HepG2 (cell line): ENCODE data around the gene OR2AP1. TPM values are rescaled to one million over a fixed set of nuclear protein-coding genes. Genes with fewer than 3 reads are reported as not detected.
"Not testable (repeated sequence)": the region's sequence is repeated elsewhere in the genome, so short reads cannot be mapped to it uniquely, and the experiment has no call there.

Source experiments
- ATAC-seq: fragments of 200-7000 bp; cut with Tn5 transposase; 3 replicates; pipeline ENCODE4 v1.9.1; 2020; ENCODE audit warnings: mild to moderate bottlenecking, moderate library complexity
- BruUV-seq: library from RNA; stranded (reverse); fragments of 400-500 nt; replicated peaks from 2 replicates; lab custom pipeline; 2021; lab: Mats Ljungman, UMichigan
- CTCF ChIA-PET: fragments of 300-600 bp; formaldehyde crosslinking; extraction: SDS; loops from one replicate; lab custom pipeline; 2021; ENCODE audit warnings: low total read pairs, inconsistent platforms, low intra/inter-chr PET ratio; lab: Yijun Ruan, JAX
- POLR2A ChIA-PET: fragments of 350-600 bp; sonication (Branson Sonifier 250); formaldehyde crosslinking; loops from one replicate; lab custom pipeline; 2020; ENCODE audit warnings: antibody characterized with exemption, inconsistent platforms; lab: Yijun Ruan, JAX
- DNase-seq: peaks from one replicate; pipeline ENCODE4 v3.0.0-alpha.2; 2015; ENCODE audit warnings: low spot score
- FAIRE-seq: peaks from 3 replicates; lab custom pipeline; 2011; peaks lifted over from hg19 to GRCh38; lab: Jason Lieb, UNC
- H2AFZ ChIP-seq: one replicate; pipeline ENCODE4 v1.6.1; 2011; ENCODE audit warnings: low read length, inconsistent platforms
- H3K27ac ChIP-seq: fragments of 300-600 bp; 3 replicates; pipeline ENCODE4 v1.8.0; 2011; ENCODE audit warnings: mixed run types, mild to moderate bottlenecking, mixed read lengths, low read length, inconsistent platforms; ENCODE audit not compliant: insufficient read depth; ENCODE audit errors: extremely low read length
- H3K27me3 ChIP-seq, 2 experiments: fragments of 200-600 bp in 1 of 2; 2 replicates in 1 of 2; 3 replicates in 1 of 2; pipeline versions ENCODE4 v1.6.0 to v1.8.0; 2011; ENCODE audit warnings: low read length in 2 of 2, mild to moderate bottlenecking in 2 of 2, moderate library complexity in 2 of 2, inconsistent platforms in 1 of 2; ENCODE audit not compliant: insufficient read depth in 2 of 2, control insufficient read depth in 1 of 2
- H3K36me3 ChIP-seq, 2 experiments: fragments of 200-600 bp in 1 of 2; replicated peaks in 1 of 2; 2 replicates in 1 of 2; 3 replicates in 1 of 2; pipeline versions ENCODE4 v1.5.1 to v1.8.0; 2011; ENCODE audit warnings: low read length in 2 of 2, inconsistent platforms in 1 of 2; ENCODE audit not compliant: insufficient read depth in 2 of 2, control insufficient read depth in 1 of 2
- H3K4me1 ChIP-seq: 2 replicates; pipeline ENCODE4 v1.5.1; 2012; ENCODE audit warnings: low read length, inconsistent platforms; ENCODE audit not compliant: insufficient read depth
- H3K4me2 ChIP-seq: 2 replicates; pipeline ENCODE4 v1.6.0; 2011; ENCODE audit warnings: low read depth, low read length, inconsistent platforms
- H3K4me3 ChIP-seq, 3 experiments: fragments of 200-600 bp in 1 of 3; sonication (generic), shearing (Covaris generic) in 1 of 3; replicated peaks in 1 of 3; 2 replicates each; pipeline ENCODE4 v1.5.1; 2011 to 2016; ENCODE audit warnings: low read length in 3 of 3, inconsistent platforms in 2 of 3, low read depth in 2 of 3, mild to moderate bottlenecking in 2 of 3, control low read depth in 1 of 3, mixed read lengths in 1 of 3; ENCODE audit not compliant: insufficient read depth in 1 of 3
- H3K79me2 ChIP-seq: one replicate; pipeline ENCODE4 v1.6.1; 2011; ENCODE audit warnings: low read length, inconsistent platforms; ENCODE audit not compliant: insufficient read depth
- H3K9ac ChIP-seq: 2 replicates; pipeline ENCODE4 v1.6.0; 2011; ENCODE audit warnings: mild to moderate bottlenecking, low read depth, low read length, inconsistent platforms; ENCODE audit not compliant: insufficient read depth
- H3K9me3 ChIP-seq: 2 replicates; pipeline ENCODE4 v1.5.1; 2012; ENCODE audit warnings: mild to moderate bottlenecking, low read length
- H4K20me1 ChIP-seq: 2 replicates; pipeline ENCODE4 v1.6.0; 2011; ENCODE audit warnings: inconsistent platforms, mild to moderate bottlenecking, low read length, moderate library complexity; ENCODE audit not compliant: insufficient read depth
- ZNF768 ChIP-seq: sonication (generic); formaldehyde crosslinking; IDR thresholded peaks from 2 replicates; pipeline ENCODE4 v1.4.0; 2020; ENCODE audit warnings: missing genetic modification reagents
- WGBS: methylation state at CpG from one replicate; pipeline ENCODE4 v1.1.6; 2017; ENCODE audit warnings: low lambda C conversion rate; 5-methylcytosine and 5-hydroxymethylcytosine counted together
- in situ Hi-C: cut with HindIII; loops from 2 replicates; pipeline ENCODE4 v1.10.0; 2017; ENCODE audit warnings: low pct_unique_long_range_greater_than_20kb; ENCODE audit not compliant: extremely low pct_ligation_motif_present
- intact Hi-C: fragments of 100-400 bp; cut with micrococcal nuclease; formaldehyde crosslinking; loops from one replicate; pipeline ENCODE4 v1.10.0; 2022; ENCODE audit not compliant: unreplicated experiment
- polyA plus RNA-seq, 8 experiments: library from polyadenylated mRNA; depleted of rRNA in 3 of 8; stranded (reverse) in 7 of 8; unstranded in 1 of 8; fragments of >200 nt; fragmentation: Illumina TruSeq in 4 of 8; extraction: Trizol in 4 of 8; gene quantifications; 2 replicates each; pipeline versions ENCODE4 v1.2.1 to v1.2.3, GENCODE V29; 2011 to 2016; ENCODE audit warnings: low read depth in 4 of 8, missing spikeins in 1 of 8, mixed read lengths in 1 of 8; ENCODE audit not compliant: insufficient read depth in 1 of 8
- total RNA-seq, 5 experiments: library from RNA; depleted of rRNA; stranded (reverse); fragments of >200 nt; fragmentation: Illumina TruSeq; extraction: Trizol; gene quantifications; 2 replicates each; pipeline ENCODE4 v1.2.3, GENCODE V29; 2016; ENCODE audit warnings: low read depth in 1 of 5
- TF ChIP-seq, protein P1 (sequence below): fragments of 450-650 bp; IDR thresholded peaks from 2 replicates; pipeline ENCODE4 v1.6.1; 2016

OR2AP1 gene
- total and polyA plus RNA-seq, 2 of the 13 experiments (the other 11 are each of a cell fraction or from before 2014, with no cell fraction given), result not detected

DNA sequence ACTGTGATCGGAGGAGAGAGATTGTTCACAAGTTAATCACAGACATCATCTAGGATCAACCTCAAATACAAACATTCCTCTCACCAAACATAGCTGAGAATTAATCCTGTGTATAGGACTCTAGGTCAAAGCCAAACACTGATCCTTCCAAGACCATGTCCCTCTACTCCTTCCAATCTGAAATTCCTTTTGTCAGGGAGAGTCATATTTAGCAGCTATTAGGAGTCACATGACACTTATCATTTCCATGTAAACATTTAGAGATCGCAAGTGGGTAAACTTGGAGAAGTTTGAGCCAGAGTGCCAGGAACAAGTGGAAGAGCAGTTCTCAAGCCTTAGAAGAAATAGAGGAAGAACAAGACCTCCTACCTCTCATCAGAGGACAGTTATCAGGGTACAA lies 13.5 kb downstream of the OR2AP1 start:
- ChIA-PET CTCF (no interaction called here), POLR2A (no interaction called here)
- TF ChIP-seq, protein P1, sequence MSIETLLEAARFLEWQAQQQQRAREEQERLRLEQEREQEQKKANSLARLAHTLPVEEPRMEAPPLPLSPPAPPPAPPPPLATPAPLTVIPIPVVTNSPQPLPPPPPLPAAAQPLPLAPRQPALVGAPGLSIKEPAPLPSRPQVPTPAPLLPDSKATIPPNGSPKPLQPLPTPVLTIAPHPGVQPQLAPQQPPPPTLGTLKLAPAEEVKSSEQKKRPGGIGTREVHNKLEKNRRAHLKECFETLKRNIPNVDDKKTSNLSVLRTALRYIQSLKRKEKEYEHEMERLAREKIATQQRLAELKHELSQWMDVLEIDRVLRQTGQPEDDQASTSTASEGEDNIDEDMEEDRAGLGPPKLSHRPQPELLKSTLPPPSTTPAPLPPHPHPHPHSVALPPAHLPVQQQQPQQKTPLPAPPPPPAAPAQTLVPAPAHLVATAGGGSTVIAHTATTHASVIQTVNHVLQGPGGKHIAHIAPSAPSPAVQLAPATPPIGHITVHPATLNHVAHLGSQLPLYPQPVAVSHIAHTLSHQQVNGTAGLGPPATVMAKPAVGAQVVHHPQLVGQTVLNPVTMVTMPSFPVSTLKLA, result no peak
- TF ChIP-seq ZNF768 (CRISPR knock-in tag), result no peak
- Histone ChIP-seq H4K20me1 (no peaks in the 10 kb centered on the region), H2AFZ (no peak overlapping the region), H3K27me3 (no peaks in the 10 kb centered on the region), H3K4me1 (no peaks in the 10 kb centered on the region), H3K9ac (no peak overlapping the region), H3K4me3 (no peak overlapping the region), H3K27ac (no peak overlapping the region), H3K79me2 (no peaks in the 10 kb centered on the region), H3K36me3 (no peaks in the 10 kb centered on the region), H3K4me2 (no peak overlapping the region), H3K9me3 (no peaks in the 10 kb centered on the region)
- no peak for ATAC-seq
- no TSS peak for BruUV-seq
- in situ Hi-C loops, result no loop called here
- intact Hi-C loops, result no loop called here
- no peak for DNase-seq
- WGBS, result 2% methylated on average over 2 of the region's 2 CpGs
- FAIRE-seq, result no peak

DNA sequence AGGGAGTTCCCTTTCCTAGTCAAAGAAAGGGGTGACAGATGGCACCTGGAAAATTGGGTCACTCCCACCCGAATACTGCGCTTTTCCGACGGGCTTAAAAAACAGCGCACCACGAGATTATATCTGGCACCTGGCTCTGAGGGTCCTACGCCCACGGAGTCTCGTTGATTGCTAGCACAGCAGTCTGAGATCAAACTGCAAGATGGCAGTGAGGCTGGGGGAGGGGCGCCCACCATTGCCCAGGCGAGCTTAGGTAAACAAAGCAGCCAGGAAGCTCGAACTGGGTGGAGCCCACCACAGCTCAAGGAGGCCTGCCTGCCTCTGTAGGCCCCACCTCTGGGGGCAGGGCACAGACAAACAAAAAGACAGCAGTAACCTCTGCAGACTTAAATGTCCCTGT lies 17.9 kb downstream of the OR2AP1 start:
- H2AFZ ChIP-seq, H3K79me2 ChIP-seq, intact Hi-C loops, in situ Hi-C loops, H3K27ac ChIP-seq, CTCF ChIA-PET, DNase-seq, BruUV-seq, H3K4me2 ChIP-seq, POLR2A ChIA-PET, ATAC-seq, H3K36me3 ChIP-seq, FAIRE-seq, H3K4me1 ChIP-seq, H3K9ac ChIP-seq, H3K9me3 ChIP-seq, H4K20me1 ChIP-seq, H3K4me3 ChIP-seq, H3K27me3 ChIP-seq: not testable (repeated sequence)
- 63% methylated on average over 10 of the region's 12 CpGs for WGBS
